IPS-20b (cell line): ENCODE data around the gene TYMS.
"Not testable (repeated sequence)": the region's sequence is repeated elsewhere in the genome, so short reads cannot be mapped to it uniquely, and the experiment has no call there.

Experiments used
- H3K27ac ChIP-seq: one replicate; pipeline ENCODE4 v1.5.1; 2013; ENCODE audit warnings: low read length
- H3K27me3 ChIP-seq: 2 replicates; pipeline ENCODE4 v1.6.1; 2013; ENCODE audit warnings: mild to moderate bottlenecking, low read length, inconsistent platforms; ENCODE audit not compliant: insufficient read depth
- H3K36me3 ChIP-seq: 2 replicates; pipeline ENCODE4 v1.6.1; 2013; ENCODE audit warnings: low read depth, mild to moderate bottlenecking, inconsistent platforms, low read length, moderate library complexity; ENCODE audit not compliant: insufficient read depth
- H3K4me1 ChIP-seq: 2 replicates; pipeline ENCODE4 v1.6.1; 2013; ENCODE audit warnings: mild to moderate bottlenecking, control low read depth, inconsistent platforms, low read length, moderate library complexity; ENCODE audit not compliant: insufficient read depth
- H3K4me3 ChIP-seq: 2 replicates; pipeline ENCODE4 v1.5.1; 2013; ENCODE audit warnings: mild to moderate bottlenecking, low read length, inconsistent platforms
- H3K9ac ChIP-seq: 2 replicates; pipeline ENCODE4 v1.6.1; 2013; ENCODE audit warnings: low read depth, mild to moderate bottlenecking, inconsistent platforms, low read length, moderate library complexity
- H3K9me3 ChIP-seq: 2 replicates; pipeline ENCODE4 v1.6.1; 2013; ENCODE audit warnings: mild to moderate bottlenecking, low read depth, low read length, inconsistent platforms; ENCODE audit not compliant: insufficient read depth

The TYMS gene

DNA sequence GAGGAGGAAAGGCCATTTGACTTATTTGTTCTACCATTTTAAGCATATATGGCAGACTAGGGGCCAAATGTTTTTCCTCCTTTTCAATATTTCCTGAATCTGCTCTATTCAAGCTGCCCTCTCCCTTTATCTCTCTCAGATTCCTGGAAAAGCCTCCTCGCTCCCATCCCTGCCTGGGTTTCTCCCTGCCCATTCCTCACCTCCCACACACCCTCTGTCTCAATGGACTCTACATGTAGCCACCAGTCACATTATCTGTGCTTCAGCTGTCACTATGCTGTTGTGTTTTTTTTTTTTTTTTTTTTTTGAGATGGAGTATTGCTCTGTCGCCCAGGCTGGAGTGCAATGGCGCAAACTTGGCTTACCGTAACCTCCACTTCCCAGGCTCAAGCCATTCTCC lies 22.9 kb downstream of the TYMS start:
- no peak overlapping the region for H3K9ac ChIP-seq
- H3K27me3 ChIP-seq: no peaks in the 10 kb centered on the region
- no peak overlapping the region for H3K4me3 ChIP-seq
- peaks cover 78% of the 10 kb centered on the region for H3K36me3 ChIP-seq
- H3K27ac ChIP-seq: no peak overlapping the region
- H3K4me1 ChIP-seq: peaks cover 1% of the 10 kb centered on the region; the same call in 1 of the 2 replicates
- no peaks in the 10 kb centered on the region for H3K9me3 ChIP-seq

DNA sequence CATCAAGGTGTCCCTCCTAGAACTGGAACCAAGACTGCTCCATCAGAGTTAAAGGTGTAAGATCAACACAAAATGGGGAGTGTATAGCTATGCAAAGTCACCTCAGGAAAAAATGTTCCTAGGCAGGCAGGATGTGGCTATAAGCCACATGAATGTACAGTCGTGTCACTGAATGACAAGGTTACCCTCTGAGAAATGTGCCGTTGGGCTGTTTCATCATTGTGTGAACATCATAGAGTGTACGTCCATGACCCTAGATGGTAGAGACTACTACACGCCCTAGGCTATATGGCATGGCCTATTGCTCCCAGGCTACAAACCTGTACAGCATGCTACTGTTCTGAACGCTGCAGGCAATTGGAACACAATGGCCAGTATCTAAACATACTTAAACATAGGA lies 24.5 kb downstream of the TYMS start:
- H3K4me3 ChIP-seq: no peak overlapping the region
- H3K9me3 ChIP-seq: no peaks in the 10 kb centered on the region
- H3K27ac ChIP-seq: no peak overlapping the region
- H3K9ac ChIP-seq: no peak overlapping the region
- H3K36me3 ChIP-seq: peaks cover 62% of the 10 kb centered on the region
- peaks cover 11% of the 10 kb centered on the region for H3K4me1 ChIP-seq
- no peaks in the 10 kb centered on the region for H3K27me3 ChIP-seq

DNA sequence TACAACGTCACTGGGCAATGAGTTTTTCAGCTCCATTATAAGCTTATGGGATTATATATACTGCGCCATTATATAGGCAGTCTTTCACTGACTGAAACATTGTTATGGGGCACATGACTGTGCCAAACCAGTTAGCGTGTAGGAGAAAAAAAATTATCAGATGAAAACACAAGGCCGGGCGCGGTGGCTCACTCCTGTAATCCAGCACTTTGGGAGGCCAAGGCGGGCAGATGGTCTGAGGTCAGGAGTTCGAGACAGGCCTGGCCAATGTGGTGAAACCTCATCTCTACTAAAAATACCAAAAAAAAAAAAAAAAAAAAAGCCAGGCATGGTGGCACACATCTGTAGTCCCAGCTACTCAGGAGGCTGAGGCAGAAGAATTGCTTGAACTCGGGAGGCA lies 25.0 kb downstream of the TYMS start:
- Histone ChIP-seq H3K4me1 (peaks cover 14% of the 10 kb centered on the region), H3K36me3 (peaks cover 58% of the 10 kb centered on the region)
- H3K27me3 ChIP-seq, H3K27ac ChIP-seq, H3K4me3 ChIP-seq, H3K9ac ChIP-seq, H3K9me3 ChIP-seq: not testable (repeated sequence)

DNA sequence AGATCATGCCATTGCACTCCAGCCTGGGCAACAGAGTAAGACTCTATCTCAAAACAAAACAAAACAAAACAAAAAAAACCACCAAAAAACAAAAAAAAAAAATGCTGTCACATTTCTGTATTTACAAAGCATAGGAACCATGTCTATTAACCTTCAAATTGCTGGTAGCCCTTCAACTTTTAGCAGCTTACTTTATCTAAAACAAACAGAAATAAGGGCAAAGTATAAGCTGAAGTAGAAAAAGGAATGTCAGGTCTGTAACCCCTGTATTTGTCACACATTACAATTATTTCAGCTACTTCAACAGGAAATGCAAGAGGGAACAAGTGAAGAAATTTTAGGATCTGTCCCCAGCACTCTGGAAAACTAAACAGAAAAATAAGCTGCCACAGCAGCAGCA lies 25.4 kb downstream of the TYMS start:
- Histone ChIP-seq H3K27ac (no peak overlapping the region), H3K4me3 (no peak overlapping the region), H3K9me3 (no peaks in the 10 kb centered on the region), H3K4me1 (peaks cover 14% of the 10 kb centered on the region), H3K36me3 (peaks cover 54% of the 10 kb centered on the region), H3K27me3 (no peaks in the 10 kb centered on the region), H3K9ac (no peak overlapping the region)

DNA sequence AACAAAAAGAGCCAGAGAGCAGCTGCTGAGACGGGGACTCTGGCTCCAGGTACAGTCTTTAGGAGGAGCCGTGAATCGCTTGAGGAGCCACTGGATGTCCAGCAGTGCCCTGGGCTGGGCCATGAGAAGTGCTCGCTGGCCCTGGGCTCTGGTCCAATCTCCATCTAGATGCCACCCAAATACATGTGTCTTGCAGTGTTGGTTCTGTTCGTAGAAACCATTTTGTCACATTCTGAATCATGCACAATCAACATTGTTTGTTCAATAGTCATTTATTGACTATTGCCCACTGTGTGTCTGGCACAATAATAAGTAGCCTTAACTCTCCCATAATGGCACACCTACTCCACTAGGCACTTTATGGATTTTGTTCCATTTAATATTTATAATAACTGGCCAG lies 26.1 kb downstream of the TYMS start:
- no peak overlapping the region for H3K27ac ChIP-seq
- H3K9ac ChIP-seq: no peak overlapping the region
- H3K36me3 ChIP-seq: peaks cover 47% of the 10 kb centered on the region
- no peaks in the 10 kb centered on the region for H3K27me3 ChIP-seq
- H3K4me1 ChIP-seq: peaks cover 18% of the 10 kb centered on the region
- H3K9me3 ChIP-seq: no peaks in the 10 kb centered on the region
- H3K4me3 ChIP-seq: no peak overlapping the region

DNA sequence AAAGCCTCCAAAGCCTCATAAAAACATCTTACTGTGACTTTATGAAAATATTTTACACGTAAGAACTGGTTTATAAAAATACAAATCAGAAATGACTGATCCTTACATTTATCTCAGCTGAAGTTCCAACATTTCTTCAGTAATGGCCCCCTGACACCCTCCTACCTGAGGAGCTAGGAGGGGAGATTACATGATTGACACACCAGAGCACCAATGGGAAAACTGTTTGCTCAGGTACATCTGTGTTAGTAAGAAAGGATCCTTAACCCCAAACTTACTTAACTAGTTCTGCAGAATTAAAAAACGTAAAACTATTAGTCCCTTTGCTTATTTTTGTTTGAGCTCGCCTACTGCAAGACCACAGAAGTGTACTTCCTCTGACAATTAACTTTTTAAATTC lies 28.0 kb downstream of the TYMS start:
- H3K27me3 ChIP-seq: no peaks in the 10 kb centered on the region
- peaks cover 18% of the 10 kb centered on the region for H3K4me1 ChIP-seq
- H3K9ac ChIP-seq: no peak overlapping the region
- H3K9me3 ChIP-seq: no peaks in the 10 kb centered on the region
- peak overlapping the region; percentile 32; the same call in 1 of the 2 replicates for H3K4me3 ChIP-seq
- no peak overlapping the region for H3K27ac ChIP-seq
- peaks cover 41% of the 10 kb centered on the region for H3K36me3 ChIP-seq

DNA sequence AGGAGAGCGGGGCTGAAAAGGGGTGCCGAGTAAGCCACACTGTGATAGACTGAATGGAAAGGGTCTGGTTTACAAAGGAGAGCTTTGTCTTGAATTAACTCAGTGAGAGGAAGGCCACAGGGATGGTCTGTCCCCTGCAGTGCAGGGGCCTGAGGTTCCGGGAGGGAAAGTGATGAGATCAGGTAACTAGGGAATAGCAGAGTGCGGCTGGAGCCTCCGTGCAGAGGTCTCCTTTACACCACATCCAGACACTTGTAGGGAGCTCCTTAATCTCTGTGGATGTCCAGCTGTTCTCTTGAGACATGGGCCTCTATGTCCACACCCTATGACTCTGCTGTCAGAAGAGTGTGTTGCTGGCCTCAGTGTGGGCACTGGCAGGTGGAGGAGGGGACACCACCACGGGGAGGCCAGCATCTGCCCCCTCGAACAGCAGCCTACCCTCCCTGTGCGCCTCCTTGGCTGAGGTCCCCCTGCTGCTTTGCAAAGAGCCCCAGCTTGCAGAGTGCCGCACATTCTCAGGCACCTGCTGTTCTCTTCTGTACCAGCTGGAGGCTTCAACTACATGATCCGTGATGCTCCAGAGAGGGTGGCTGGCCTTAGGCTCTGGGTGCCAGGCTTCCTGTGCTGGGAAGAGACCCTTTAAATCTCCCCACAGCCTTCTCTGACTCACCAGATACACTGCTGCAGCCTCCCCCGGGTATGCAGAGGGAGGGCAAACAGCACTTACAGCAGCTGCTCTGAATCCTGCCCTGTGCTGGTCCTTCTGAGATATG lies 29.1 kb downstream of the TYMS start:
- Histone ChIP-seq H3K27ac (no peak overlapping the region), H3K4me3 (peak overlapping the region; percentile 32; the same call in 1 of the 2 replicates), H3K9me3 (no peaks in the 10 kb centered on the region), H3K4me1 (peaks cover 18% of the 10 kb centered on the region), H3K9ac (no peak overlapping the region), H3K27me3 (no peaks in the 10 kb centered on the region), H3K36me3 (peaks cover 40% of the 10 kb centered on the region)

DNA sequence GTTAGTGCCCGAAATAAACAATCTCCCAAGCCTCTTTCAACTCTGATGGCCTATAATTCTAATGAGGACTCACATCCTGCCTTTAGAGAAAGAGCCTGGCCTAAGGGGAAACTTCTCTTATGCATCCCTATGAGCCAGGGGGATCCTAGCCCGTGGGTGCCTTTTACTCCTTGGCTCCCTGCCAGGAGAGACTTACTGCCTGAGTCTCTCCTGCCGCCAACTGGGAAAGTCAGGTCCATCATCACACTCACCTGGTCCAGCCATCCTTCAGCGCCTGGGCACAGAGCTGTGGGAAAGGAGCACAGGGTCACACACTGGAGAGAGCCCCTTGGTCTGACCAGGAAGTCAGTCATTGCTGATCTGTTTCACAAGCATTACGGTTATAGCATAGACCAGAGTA lies 30.9 kb downstream of the TYMS start:
- no peaks in the 10 kb centered on the region for H3K27me3 ChIP-seq
- H3K36me3 ChIP-seq: peaks cover 43% of the 10 kb centered on the region
- H3K4me3 ChIP-seq: no peak overlapping the region
- H3K27ac ChIP-seq: no peak overlapping the region
- peaks cover 18% of the 10 kb centered on the region for H3K4me1 ChIP-seq
- H3K9me3 ChIP-seq: no peaks in the 10 kb centered on the region
- H3K9ac ChIP-seq: no peak overlapping the region

DNA sequence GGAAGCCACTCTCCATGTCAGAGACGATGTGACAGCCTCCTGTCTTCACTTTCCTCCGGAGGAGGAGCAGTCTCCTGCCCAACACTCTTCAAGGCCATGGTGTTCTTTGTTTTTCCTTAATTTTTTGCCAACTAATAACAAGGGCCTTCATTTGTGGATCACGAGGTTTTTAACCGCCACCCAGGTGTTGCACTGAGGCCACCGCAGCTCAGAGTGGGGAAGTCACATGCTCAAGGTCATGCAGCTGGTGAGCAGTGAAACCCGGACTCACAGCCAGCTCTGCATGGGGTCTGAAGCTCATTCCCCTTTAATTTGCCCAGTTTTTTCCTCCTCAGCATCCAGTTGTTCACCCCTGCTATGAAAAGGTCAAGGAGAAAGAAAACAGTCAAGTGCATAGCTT lies 35.4 kb downstream of the TYMS start:
- peaks cover 52% of the 10 kb centered on the region for H3K36me3 ChIP-seq
- H3K27ac ChIP-seq: no peak overlapping the region

DNA sequence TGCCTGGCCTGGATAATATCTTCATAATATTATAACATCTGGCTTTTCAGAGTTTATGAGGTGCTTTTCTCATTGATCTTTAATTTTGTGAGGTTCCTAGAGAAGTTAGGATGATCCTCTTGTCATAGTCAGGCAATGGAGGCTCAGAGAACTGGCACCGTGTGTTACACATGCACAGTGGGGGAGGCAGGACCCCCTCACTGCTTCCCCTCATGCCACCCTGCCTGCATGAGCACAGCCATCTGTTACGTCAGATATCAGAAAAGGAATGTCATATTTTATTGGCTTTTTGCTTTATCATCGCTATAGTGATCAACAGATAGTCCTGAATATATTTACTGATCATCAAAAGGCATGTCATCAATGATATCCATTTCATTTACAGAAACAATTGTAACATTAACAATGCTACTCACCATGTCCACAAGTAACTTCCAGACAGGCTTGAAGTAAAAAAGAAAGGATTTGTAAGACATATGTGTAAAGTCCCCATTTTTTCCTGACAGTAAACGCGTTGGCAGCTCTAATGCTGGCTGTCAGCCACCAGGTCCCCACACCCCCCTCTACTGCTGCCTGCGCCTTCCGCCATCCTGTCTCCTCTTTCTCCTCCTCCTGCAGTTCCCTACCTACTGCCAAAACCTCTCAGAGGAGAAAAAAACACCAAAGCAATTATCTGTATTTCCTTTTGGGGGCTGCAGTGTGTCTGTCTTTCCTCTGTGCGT lies 36.2 kb downstream of the TYMS start:
- no peaks in the 10 kb centered on the region for H3K9me3 ChIP-seq
- peaks cover 52% of the 10 kb centered on the region for H3K36me3 ChIP-seq
- no peak overlapping the region for H3K27ac ChIP-seq
- H3K9ac ChIP-seq: no peak overlapping the region
- no peaks in the 10 kb centered on the region for H3K27me3 ChIP-seq
- no peaks in the 10 kb centered on the region for H3K4me1 ChIP-seq
- no peak overlapping the region for H3K4me3 ChIP-seq

More for the DNA sequence above, 35.4 kb downstream of the TYMS start:
- Histone ChIP-seq H3K9me3 (no peaks in the 10 kb centered on the region), H3K4me1 (0 out of 2 replicates have a peak, but pooled peaks cover 4% of the 10 kb centered on the region), H3K4me3 (no peak overlapping the region), H3K9ac (no peak overlapping the region), H3K27me3 (no peaks in the 10 kb centered on the region)

DNA sequence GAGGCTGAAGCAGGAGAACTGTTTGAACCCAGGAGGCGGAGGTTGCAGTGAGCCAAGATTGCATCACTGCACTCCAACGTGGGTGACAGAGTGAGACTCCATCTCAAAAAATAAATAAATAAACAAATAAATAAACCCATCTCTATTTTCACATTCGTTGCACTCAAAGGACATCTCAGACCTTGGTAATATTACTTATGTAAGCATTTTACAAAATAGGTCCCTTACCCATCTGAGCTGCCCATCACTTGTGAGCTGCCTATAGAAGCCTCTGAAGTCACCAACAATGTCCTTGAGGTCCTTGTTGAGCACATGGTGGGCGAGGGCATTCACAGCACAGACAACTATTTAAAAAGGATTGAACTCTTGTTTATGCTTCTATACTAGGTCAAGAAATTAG lies 39.6 kb downstream of the TYMS start:
- H3K27ac ChIP-seq: no peak overlapping the region
- H3K9me3 ChIP-seq: no peaks in the 10 kb centered on the region
- H3K36me3 ChIP-seq: peaks cover 37% of the 10 kb centered on the region
- no peaks in the 10 kb centered on the region for H3K4me1 ChIP-seq
- H3K4me3 ChIP-seq: no peak overlapping the region
- H3K27me3 ChIP-seq: no peaks in the 10 kb centered on the region
- H3K9ac ChIP-seq: no peak overlapping the region

DNA sequence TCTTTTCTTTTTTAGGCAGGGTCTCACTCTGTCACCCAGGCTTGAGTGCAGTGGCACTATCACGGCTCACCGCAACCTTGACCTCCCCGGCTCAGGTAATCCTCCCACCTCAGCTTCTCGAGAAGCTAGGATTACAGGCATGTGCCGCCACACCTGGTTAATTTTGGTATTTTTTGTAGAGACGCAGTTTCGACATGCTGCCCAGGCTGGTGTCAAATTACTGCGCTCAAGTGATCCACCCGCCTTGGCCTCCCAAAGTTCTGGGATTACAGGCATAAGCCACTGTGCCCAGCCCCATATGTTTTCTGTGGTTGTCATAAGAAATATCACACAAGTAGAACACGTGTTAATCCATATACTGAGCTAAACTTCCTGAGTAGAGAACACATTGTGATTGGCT lies 40.3 kb downstream of the TYMS start:
- H3K27me3 ChIP-seq: no peaks in the 10 kb centered on the region
- no peak overlapping the region for H3K27ac ChIP-seq
- no peak overlapping the region for H3K9ac ChIP-seq
- no peak overlapping the region for H3K4me3 ChIP-seq
- no peaks in the 10 kb centered on the region for H3K9me3 ChIP-seq
- no peaks in the 10 kb centered on the region for H3K4me1 ChIP-seq
- peaks cover 30% of the 10 kb centered on the region for H3K36me3 ChIP-seq
